HepG2 (cell line): Measurements from ENCODE around the gene PHRF1. TPM values are rescaled to one million over a fixed set of nuclear protein-coding genes. Genes with fewer than 3 reads are reported as not detected.

Source experiments
- ATAC-seq: fragments of 200-7000 bp; cut with Tn5 transposase; 3 replicates; pipeline ENCODE4 v1.9.1; 2020; ENCODE audit warnings: mild to moderate bottlenecking, moderate library complexity
- BruUV-seq: library from RNA; stranded (reverse); fragments of 400-500 nt; replicated peaks from 2 replicates; lab custom pipeline; 2021; lab: Mats Ljungman, UMichigan
- CTCF ChIA-PET: fragments of 300-600 bp; formaldehyde crosslinking; extraction: SDS; loops from one replicate; lab custom pipeline; 2021; ENCODE audit warnings: low total read pairs, inconsistent platforms, low intra/inter-chr PET ratio; lab: Yijun Ruan, JAX
- POLR2A ChIA-PET: fragments of 350-600 bp; sonication (Branson Sonifier 250); formaldehyde crosslinking; loops from one replicate; lab custom pipeline; 2020; ENCODE audit warnings: antibody characterized with exemption, inconsistent platforms; lab: Yijun Ruan, JAX
- DNase-seq: peaks from one replicate; pipeline ENCODE4 v3.0.0-alpha.2; 2015; ENCODE audit warnings: low spot score
- FAIRE-seq: peaks from 3 replicates; lab custom pipeline; 2011; peaks lifted over from hg19 to GRCh38; lab: Jason Lieb, UNC
- H2AFZ ChIP-seq: one replicate; pipeline ENCODE4 v1.6.1; 2011; ENCODE audit warnings: low read length, inconsistent platforms
- H3K27ac ChIP-seq: fragments of 300-600 bp; 3 replicates; pipeline ENCODE4 v1.8.0; 2011; ENCODE audit warnings: mixed run types, mild to moderate bottlenecking, mixed read lengths, low read length, inconsistent platforms; ENCODE audit not compliant: insufficient read depth; ENCODE audit errors: extremely low read length
- H3K27me3 ChIP-seq, 2 experiments: fragments of 200-600 bp in 1 of 2; 2 replicates in 1 of 2; 3 replicates in 1 of 2; pipeline versions ENCODE4 v1.6.0 to v1.8.0; 2011; ENCODE audit warnings: low read length in 2 of 2, mild to moderate bottlenecking in 2 of 2, moderate library complexity in 2 of 2, inconsistent platforms in 1 of 2; ENCODE audit not compliant: insufficient read depth in 2 of 2, control insufficient read depth in 1 of 2
- H3K36me3 ChIP-seq, 2 experiments: fragments of 200-600 bp in 1 of 2; replicated peaks in 1 of 2; 2 replicates in 1 of 2; 3 replicates in 1 of 2; pipeline versions ENCODE4 v1.5.1 to v1.8.0; 2011; ENCODE audit warnings: low read length in 2 of 2, inconsistent platforms in 1 of 2; ENCODE audit not compliant: insufficient read depth in 2 of 2, control insufficient read depth in 1 of 2
- H3K4me1 ChIP-seq: 2 replicates; pipeline ENCODE4 v1.5.1; 2012; ENCODE audit warnings: low read length, inconsistent platforms; ENCODE audit not compliant: insufficient read depth
- H3K4me2 ChIP-seq: 2 replicates; pipeline ENCODE4 v1.6.0; 2011; ENCODE audit warnings: low read depth, low read length, inconsistent platforms
- H3K4me3 ChIP-seq, 3 experiments: fragments of 200-600 bp in 1 of 3; sonication (generic), shearing (Covaris generic) in 1 of 3; replicated peaks in 1 of 3; 2 replicates each; pipeline ENCODE4 v1.5.1; 2011 to 2016; ENCODE audit warnings: low read length in 3 of 3, inconsistent platforms in 2 of 3, low read depth in 2 of 3, mild to moderate bottlenecking in 2 of 3, control low read depth in 1 of 3, mixed read lengths in 1 of 3; ENCODE audit not compliant: insufficient read depth in 1 of 3
- H3K79me2 ChIP-seq: one replicate; pipeline ENCODE4 v1.6.1; 2011; ENCODE audit warnings: low read length, inconsistent platforms; ENCODE audit not compliant: insufficient read depth
- H3K9ac ChIP-seq: 2 replicates; pipeline ENCODE4 v1.6.0; 2011; ENCODE audit warnings: mild to moderate bottlenecking, low read depth, low read length, inconsistent platforms; ENCODE audit not compliant: insufficient read depth
- H3K9me3 ChIP-seq: 2 replicates; pipeline ENCODE4 v1.5.1; 2012; ENCODE audit warnings: mild to moderate bottlenecking, low read length
- H4K20me1 ChIP-seq: 2 replicates; pipeline ENCODE4 v1.6.0; 2011; ENCODE audit warnings: inconsistent platforms, mild to moderate bottlenecking, low read length, moderate library complexity; ENCODE audit not compliant: insufficient read depth
- AFF4 ChIP-seq: sonication (generic); formaldehyde crosslinking; IDR thresholded peaks from 2 replicates; pipeline ENCODE4 v1.4.0; 2020; ENCODE audit warnings: missing genetic modification reagents
- AGO2 ChIP-seq: fragments of 200-400 bp; formaldehyde crosslinking; optimal IDR thresholded peaks from 2 replicates; pipeline ENCODE3; 2017; ENCODE audit warnings: mild to moderate bottlenecking, low read depth, low read length, moderate library complexity
- GLMP ChIP-seq: sonication (generic); formaldehyde crosslinking; IDR thresholded peaks from 2 replicates; pipeline ENCODE4 v1.9.0; 2021; ENCODE audit warnings: missing genetic modification reagents, mild to moderate bottlenecking, borderline replicate concordance
- NCOA2 ChIP-seq: sonication (generic); formaldehyde crosslinking; IDR thresholded peaks from 2 replicates; pipeline ENCODE4 v1.8.0; 2022; ENCODE audit warnings: inconsistent platforms
- SNRNP70 ChIP-seq: fragments of 200-400 bp; formaldehyde crosslinking; IDR thresholded peaks from 2 replicates; pipeline ENCODE4 v1.6.1; 2017; ENCODE audit warnings: mild to moderate bottlenecking, low read depth, low read length, moderate library complexity
- ZC3H13 ChIP-seq: sonication (generic); formaldehyde crosslinking; IDR thresholded peaks from 2 replicates; pipeline ENCODE4 v1.8.1; 2023; ENCODE audit warnings: mild to moderate bottlenecking, missing genetic modification reagents, moderate library complexity
- ZNF263 ChIP-seq: sonication (generic); formaldehyde crosslinking; IDR thresholded peaks from 2 replicates; pipeline ENCODE4 v1.4.0; 2020; ENCODE audit warnings: missing genetic modification reagents
- ZNF335 ChIP-seq: sonication (generic); formaldehyde crosslinking; IDR thresholded peaks from 2 replicates; pipeline ENCODE4 v1.4.0; 2020; ENCODE audit warnings: missing genetic modification reagents
- WGBS: methylation state at CpG from one replicate; pipeline ENCODE4 v1.1.6; 2017; ENCODE audit warnings: low lambda C conversion rate; 5-methylcytosine and 5-hydroxymethylcytosine counted together
- in situ Hi-C: cut with HindIII; loops from 2 replicates; pipeline ENCODE4 v1.10.0; 2017; ENCODE audit warnings: low pct_unique_long_range_greater_than_20kb; ENCODE audit not compliant: extremely low pct_ligation_motif_present
- intact Hi-C: fragments of 100-400 bp; cut with micrococcal nuclease; formaldehyde crosslinking; loops from one replicate; pipeline ENCODE4 v1.10.0; 2022; ENCODE audit not compliant: unreplicated experiment
- polyA plus RNA-seq, 8 experiments: library from polyadenylated mRNA; depleted of rRNA in 3 of 8; stranded (reverse) in 7 of 8; unstranded in 1 of 8; fragments of >200 nt; fragmentation: Illumina TruSeq in 4 of 8; extraction: Trizol in 4 of 8; gene quantifications; 2 replicates each; pipeline versions ENCODE4 v1.2.1 to v1.2.3, GENCODE V29; 2011 to 2016; ENCODE audit warnings: low read depth in 4 of 8, missing spikeins in 1 of 8, mixed read lengths in 1 of 8; ENCODE audit not compliant: insufficient read depth in 1 of 8
- total RNA-seq, 5 experiments: library from RNA; depleted of rRNA; stranded (reverse); fragments of >200 nt; fragmentation: Illumina TruSeq; extraction: Trizol; gene quantifications; 2 replicates each; pipeline ENCODE4 v1.2.3, GENCODE V29; 2016; ENCODE audit warnings: low read depth in 1 of 5

PHRF1 gene
- total and polyA plus RNA-seq, 2 of the 13 experiments (the other 11 are each of a cell fraction or from before 2014, with no cell fraction given): 8.2 to 16.7 TPM

- TF ChIP-seq GLMP (CRISPR knock-in tag) (no peak), ZNF263 (CRISPR knock-in tag) (0 out of 2 replicates have a peak, but pooled peaks have one; percentile 15)
These were observed 31.8 kb downstream of the PHRF1 start (continued) for GRCh38 chr11:607971-608659.

- no TSS peak for BruUV-seq
- 94% methylated on average over 17 of the region's 28 CpGs for WGBS
- Histone ChIP-seq H3K27ac (no peak overlapping the region), H3K9ac (no peak overlapping the region), H3K36me3 (peaks cover 58 to 92% of the 10 kb centered on the region in 2 experiments; a peak in 4 of 5 replicates), H4K20me1 (peaks cover 6% of the 10 kb centered on the region; the same call in 1 of the 2 replicates), H3K9me3 (no peaks in the 10 kb centered on the region), H2AFZ (no peak overlapping the region), H3K4me3 (no peak overlapping the region), H3K4me1 (no peaks in the 10 kb centered on the region), H3K79me2 (no peaks in the 10 kb centered on the region), H3K4me2 (no peak overlapping the region), H3K27me3 (no peaks in the 10 kb centered on the region)
- in situ Hi-C loops: no loop called here
- intact Hi-C loops: no loop called here
- TF ChIP-seq SNRNP70 (no peak), AGO2 (peak; percentile 53), ZC3H13 (CRISPR knock-in tag) (peak; percentile 2; the same call in 1 of the 2 replicates), NCOA2 (CRISPR knock-in tag) (no peak), AFF4 (CRISPR knock-in tag) (no peak), ZNF335 (no peak)
- FAIRE-seq: no peak
- POLR2A ChIA-PET: no interaction called here
- ATAC-seq: no peak
- CTCF ChIA-PET: no interaction called here
- no peak for DNase-seq
These were observed 32.6 kb downstream of the PHRF1 start for GRCh38 chr11:608791-609251.
